HG02870 (cell line): Measurements from ENCODE around the gene HOXB2.

Source experiments
- ATAC-seq: cut with Tn5 transposase; IDR thresholded peaks from one replicate; pipeline ENCODE4 v1.9.1; 2021; ENCODE audit warnings: mild to moderate bottlenecking, moderate library complexity; ENCODE audit not compliant: unreplicated experiment

HOXB2 gene

GRCh38 chr17:48566717-48567116 lies 21.8 kb upstream of the HOXB2 start:
- ATAC-seq, result no peak

DNA sequence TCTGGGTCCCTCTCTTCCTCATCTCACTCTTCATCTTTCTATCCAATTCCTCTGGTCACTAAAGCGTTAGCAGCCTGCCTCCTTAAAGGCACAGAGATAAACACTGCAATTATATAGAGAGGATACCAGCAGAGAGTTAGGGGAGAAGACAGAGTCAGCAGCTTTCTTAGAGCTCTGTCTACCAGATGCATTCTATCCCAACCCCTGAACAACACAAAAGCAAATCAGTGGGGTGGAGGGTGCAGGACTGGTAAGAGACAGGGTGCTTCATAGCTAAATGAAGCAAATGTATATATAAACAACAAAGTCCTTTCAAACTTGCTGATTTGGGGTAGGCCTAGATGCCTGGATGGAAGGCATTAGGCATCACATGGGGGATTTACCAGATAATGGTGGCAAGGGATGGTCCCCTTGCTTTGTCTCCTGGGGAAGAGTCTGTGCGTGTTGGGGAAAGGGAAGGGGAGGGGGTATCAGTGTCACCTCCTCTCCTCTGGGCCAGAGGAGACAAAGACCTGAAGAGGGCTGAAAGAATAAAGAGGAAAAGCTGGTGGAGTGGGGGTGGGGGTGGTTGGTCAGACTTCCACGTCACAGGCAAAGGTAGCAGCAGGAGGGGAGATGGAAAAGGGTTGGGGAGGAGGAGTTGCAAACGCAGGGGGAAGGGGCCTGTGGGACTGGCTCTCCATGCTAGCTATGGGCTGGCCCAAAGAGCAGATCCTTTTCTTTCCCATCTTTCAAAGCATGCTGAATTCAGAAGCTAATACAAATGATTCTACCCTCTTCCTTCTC lies 21.2 kb upstream of the HOXB2 start:
- ATAC-seq, result no peak

DNA sequence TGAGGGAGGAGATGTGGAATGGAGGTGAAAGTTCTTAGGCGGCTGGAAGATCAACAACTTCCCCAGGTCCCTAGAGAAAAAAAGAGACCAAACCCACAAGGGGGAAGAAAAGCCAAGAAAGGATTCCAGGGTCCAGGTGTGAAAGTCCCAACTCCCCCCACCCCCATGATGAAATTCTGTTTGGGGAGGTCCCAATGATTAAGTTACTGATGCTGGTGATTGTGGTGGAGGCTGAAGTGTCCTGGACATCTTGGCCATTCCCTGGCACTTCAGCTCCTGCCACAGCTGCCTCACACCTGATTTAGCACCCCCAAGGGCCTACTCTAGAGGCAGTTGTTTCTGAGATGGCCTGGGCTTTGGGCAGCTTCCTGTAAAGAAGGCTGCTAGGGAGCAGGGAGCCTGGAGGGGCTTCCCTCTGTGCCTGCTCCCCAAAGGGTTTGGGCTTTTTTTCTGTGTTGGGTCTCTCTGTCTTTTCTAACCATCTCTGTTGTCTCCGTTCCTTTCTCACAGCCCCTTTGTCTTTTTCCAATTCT lies 20.2 kb upstream of the HOXB2 start:
- ATAC-seq, result no peak

DNA sequence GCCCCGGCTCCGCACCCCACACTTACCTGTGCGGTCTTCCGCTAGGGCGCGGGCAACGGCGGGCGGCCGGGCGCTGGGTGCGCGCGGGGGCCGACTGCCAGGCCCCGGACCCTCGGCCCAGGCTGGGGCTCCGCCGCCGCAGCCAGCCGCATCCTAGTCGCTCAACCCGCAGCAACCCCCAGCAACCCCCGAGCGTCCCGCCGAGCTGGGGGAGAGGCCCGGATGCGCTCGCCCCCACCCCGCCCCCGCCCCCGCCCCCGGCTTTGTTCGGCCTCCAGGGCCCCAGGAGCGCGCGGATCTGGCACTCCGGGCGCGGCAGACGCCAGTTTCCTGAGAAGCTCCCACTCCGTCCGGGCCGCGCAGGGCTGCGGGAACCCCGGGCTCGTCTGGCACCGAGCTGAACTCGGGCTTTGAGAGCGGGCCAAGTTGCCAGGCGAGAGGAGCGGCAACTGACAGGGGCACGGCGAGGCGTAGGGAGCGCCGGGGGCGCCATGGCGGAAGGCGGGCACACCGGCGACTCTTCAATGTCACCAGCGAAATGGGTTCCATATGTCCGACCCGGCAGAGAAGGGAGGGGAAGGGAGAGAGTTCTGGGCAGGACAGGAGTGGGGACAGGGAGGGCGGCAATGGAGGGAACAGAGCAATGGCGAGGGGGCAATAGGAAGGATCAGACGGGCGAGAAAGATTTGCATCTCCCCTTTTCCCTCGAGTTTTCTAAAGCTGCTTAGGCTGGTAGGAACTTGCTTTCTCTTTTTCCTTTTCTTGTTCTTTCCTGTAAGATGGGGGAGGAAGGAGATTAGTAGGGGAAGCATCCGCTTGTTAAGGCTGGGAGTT lies 19.5 kb upstream of the HOXB2 start:
- no peak for ATAC-seq

DNA sequence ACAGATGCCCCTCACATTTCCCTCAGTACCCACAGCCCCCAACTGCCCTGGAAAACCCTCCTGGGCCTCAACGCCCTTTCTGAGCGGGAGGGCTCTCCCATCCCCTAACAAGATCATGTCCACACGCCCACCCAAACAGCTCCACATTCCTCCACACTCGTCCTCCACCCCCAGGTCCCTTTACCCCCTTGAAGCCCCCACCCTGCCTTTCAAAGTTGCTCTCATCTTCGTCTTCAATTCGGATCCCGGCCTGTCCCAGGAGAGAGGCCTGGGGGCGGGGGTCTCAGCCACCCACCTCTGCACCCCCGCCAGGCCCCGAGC lies 18.9 kb upstream of the HOXB2 start:
- no peak for ATAC-seq

- no peak for ATAC-seq
These were observed 18.5 kb upstream of the HOXB2 start for GRCh38 chr17:48563385-48563838.

GRCh38 chr17:48562934-48563333 lies 18.0 kb upstream of the HOXB2 start:
- no peak for ATAC-seq

GRCh38 chr17:48561884-48562810 lies 17.2 kb upstream of the HOXB2 start:
- no peak for ATAC-seq

DNA sequence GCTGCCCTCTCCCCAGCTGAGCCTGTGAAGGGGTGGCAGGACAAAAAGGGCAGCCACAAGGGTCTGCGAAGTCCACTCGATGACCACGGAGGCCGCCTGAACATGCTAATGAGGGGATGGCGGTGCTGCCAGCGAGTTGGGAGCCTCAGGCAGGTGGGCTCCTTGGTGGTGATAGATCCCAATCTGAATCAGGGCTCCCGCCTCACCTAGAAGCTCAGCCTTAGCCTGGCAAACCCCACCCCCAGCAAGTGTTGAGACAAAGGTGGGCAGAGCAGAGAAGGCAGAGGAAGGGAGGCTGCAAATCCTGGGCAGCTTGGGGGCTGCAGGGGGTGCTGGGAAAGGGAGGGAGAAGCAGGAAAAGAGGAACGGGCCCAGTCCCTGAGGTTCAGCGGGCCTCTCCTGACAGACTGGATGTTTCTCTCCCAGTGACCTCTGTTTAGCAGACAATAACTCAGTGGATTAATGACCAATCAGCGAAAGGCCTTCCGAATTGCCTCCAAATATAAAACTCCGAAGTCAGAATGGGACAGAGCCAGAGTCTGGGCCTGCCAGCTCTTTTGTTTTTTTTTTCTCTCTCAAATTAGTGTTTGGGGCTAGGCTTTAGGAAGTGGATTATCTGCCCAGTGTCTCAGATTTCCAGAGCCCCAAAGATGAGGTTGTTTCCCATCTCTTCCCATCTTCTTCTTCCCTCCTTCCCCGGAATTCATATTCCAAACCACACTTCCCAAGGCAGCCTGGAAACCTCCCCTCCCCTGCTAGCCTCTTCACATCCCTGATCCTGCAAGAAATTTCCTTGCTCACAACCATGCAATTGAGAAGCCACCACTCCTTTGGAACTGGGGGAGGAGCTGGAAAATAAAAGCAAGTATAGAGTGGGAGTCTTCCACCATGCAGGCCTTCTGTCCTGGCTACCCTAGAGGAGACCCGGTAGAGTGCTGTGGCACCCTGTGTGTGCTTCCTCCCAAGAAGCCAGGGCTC lies 15.2 kb upstream of the HOXB2 start:
- no peak for ATAC-seq

DNA sequence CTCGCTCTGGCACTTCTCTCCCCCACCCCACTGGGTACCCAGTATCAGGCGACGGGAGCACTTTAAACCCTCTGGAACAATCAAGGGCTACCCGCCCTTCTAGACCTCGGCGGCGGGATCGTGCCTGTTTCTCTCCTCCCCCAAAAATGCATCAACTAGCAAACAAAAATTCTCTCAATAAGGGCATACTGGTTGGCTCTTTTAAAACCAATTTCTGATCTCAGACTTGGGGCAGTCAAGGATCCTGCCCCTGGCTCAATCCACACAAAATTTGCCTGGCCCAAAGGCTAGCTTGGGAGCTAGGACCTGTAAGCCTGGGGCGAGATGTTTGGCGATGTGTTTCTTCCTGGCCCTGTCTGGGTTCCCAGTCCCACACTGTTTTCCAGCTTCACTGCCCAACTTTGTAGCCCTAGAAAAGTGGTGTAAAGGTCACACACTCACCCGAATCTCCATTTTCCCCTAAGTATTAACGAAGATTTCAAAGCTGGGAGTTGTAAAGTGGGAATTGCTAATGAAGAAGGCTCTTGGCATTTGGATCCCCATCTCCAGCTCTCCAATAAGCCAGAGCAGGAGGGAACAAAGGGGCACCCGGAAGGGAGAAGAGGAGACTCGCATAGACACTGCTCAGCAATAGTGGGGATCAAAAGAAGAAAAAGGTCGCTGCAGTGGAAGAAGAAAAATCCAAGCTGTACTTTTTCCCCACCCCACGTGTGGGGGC lies 14.4 kb upstream of the HOXB2 start:
- no peak for ATAC-seq

GRCh38 chr17:48558831-48559121 lies 13.9 kb upstream of the HOXB2 start:
- ATAC-seq, result no peak

DNA sequence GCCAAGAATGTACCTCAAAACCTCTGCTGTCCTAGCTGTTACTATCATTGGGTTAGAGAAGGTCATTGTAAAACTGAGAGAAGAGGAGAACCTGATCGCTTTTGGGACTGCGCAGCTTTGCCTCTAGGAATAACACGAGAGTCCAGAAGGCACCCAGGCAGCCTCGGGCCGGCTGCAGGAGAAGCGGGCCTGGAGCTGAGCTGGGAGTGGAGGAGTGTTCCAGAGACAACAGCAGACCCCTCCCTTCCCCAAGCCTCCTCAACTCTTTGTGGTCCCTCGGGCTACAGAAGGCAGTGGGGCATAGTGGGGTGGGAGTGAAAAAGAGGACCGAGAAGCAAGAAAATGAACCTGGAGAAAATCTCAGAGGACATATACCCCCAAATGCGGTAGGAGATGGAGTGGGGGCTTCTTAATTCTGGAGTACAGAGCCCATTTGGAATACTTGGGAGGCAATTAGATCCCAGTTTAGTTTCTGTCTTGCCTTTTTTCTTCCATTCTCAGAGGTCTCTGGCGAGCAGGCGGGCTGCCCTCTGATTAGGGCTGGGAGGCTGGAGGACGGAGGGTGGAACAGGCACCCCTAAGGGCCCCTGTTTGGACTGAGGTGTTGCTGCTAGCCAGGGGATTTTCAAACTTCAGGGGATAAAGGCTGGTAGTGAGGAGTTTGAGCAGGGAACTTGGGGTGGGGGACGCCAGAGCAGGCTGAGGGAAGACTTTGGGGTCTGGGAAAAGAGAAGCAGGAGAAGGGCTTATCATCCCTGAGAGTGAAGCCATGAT lies 13.3 kb upstream of the HOXB2 start:
- no peak for ATAC-seq

- no peak for ATAC-seq
These were observed 11.9 kb upstream of the HOXB2 start for GRCh38 chr17:48556576-48557401.

DNA sequence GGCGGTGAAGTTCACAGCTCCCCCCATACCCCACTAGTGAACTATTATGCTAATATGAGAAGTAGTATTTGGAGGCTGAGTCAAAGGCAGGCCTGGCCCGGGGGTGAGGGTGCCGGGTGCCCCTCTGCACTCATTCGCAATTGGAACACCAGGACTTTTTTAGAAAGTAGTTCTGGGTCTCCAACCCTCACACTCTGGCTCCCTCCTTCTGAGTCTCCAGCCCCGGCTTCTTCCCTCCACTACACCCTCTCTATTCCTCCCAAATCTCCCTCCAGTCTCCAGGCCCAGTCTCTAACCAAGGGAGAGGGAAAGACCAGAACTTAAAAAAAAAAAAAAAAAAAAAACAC lies 11.3 kb upstream of the HOXB2 start:
- ATAC-seq, result no peak

DNA sequence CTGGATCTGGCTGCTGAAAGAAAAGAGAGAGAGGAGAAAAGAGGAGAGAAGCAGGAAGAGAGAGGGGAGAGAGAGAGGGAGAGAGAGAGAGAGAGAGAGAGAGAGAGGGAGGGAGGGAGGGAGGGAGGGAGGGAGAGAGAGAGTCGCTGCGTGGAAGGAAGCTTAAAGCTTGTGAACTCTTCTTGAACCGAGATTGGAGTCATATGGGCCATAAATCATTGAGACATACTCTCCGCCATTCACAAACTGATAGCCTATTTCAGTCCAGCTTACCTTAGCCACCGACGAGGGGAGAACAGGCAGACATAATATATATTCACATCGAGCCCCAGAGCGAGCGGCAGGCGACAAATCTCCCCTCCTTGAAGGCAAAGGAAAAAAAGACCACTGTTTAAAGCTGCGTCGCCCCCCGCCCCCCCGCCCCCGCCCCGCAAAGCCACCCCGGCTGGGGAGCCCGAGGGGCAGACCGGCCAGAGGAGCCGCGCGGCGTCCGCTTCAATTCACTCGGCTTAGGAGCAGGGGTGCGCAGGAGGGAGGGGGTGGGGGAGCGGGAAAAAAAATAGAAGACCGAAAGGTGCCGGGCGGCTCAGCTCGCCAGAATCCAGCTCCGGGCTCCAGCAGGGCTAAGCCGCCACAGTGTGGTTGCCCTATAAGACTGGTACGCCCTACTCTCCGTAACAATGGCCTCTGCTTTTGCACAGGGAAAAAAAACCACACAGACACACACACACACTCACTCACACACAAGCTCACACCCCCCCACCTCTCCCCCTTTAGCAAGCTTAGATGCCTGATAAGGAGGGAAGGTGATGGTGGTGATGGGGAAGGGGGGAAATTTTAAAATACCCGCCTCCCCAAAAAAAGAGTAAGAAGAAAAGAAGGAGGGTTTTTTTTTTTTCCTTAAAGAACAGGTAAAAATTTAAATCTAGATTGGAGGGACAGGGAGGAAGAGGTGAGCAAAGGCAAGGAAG lies 10.6 kb upstream of the HOXB2 start:
- ATAC-seq, result no peak

DNA sequence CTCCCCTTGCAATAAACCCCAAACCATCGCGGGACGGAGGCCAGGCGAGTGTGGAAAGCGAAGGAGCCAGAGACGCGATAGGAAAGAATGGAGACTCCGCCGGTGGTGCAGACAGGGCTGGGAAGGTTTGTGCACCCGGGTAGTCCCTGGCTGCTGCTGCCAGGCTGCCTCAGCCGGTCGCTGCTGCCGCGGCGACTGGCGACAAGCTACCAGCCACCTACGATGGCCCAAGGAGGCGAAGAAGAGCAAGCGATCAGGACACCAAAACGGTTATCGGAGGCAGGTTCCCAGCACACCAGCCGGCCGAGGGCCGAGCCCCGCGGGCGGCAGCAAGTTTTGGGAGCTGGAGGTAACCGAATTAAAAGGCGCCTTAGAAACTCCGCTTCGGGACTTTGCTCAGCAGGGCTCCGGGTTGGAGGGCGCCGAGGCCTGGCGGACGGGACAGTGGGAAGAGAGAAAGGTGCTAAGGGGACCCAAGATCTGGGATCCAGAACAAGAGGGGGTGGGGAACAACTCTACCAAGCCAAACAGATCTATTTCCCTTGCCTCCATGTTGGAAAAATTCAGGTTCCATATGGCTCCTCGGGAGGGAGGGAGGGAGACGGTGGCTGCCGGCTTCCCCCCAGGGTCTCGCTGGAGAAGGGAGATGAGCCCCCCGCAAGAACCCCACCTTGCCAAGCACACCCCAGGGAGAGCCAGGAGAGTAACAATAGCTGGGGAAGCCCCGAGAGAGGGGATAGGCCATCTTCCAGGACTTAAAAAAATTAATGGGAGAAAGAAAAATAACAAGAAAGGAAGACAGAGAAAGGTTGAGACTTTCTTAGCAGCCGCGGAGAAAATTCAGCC lies 9.7 kb upstream of the HOXB2 start:
- ATAC-seq, result no peak
